GM18505 (cell line): ENCODE data around the gene OTUB2.

Source experiments
- ATAC-seq: cut with Tn5 transposase; IDR thresholded peaks from one replicate; pipeline ENCODE4 v1.9.1; 2021; ENCODE audit not compliant: unreplicated experiment
- POLR2A ChIP-seq: IDR thresholded peaks from 4 replicates; pipeline ENCODE4 v1.6.1; 2011; ENCODE audit warnings: borderline replicate concordance; ENCODE audit not compliant: insufficient read depth, insufficient read length; ENCODE audit errors: extremely low read depth

Gene OTUB2

GRCh38 chr14:94021416-94022157 is 4.6 kb upstream of the OTUB2 start:
- no peak for ATAC-seq
- TF ChIP-seq POLR2A, result no peak

GRCh38 chr14:94022532-94023411 is 3.4 kb upstream of the OTUB2 start:
- TF ChIP-seq POLR2A, result no peak
- ATAC-seq, result no peak

- no peak for TF ChIP-seq POLR2A
- no peak for ATAC-seq
These were observed 1.6 kb upstream of the OTUB2 start for GRCh38 chr14:94024549-94024948.

- no peak for TF ChIP-seq POLR2A
- no peak for ATAC-seq
These were observed 420 bp upstream of the OTUB2 start for GRCh38 chr14:94025720-94026119.

- no peak for TF ChIP-seq POLR2A
- no peak for ATAC-seq
These were observed 839 bp downstream of the OTUB2 start for GRCh38 chr14:94026889-94027469.

GRCh38 chr14:94027566-94028449 is 1.7 kb downstream of the OTUB2 start:
- no peak for TF ChIP-seq POLR2A
- ATAC-seq, result no peak

- no peak for ATAC-seq
- TF ChIP-seq POLR2A, result no peak
These were observed 2.3 kb downstream of the OTUB2 start for GRCh38 chr14:94028450-94028826.

GRCh38 chr14:94029265-94029664 is 3.1 kb downstream of the OTUB2 start:
- no peak for ATAC-seq
- TF ChIP-seq POLR2A, result no peak

GRCh38 chr14:94029671-94030203 is 3.6 kb downstream of the OTUB2 start:
- no peak for ATAC-seq
- TF ChIP-seq POLR2A, result no peak

GRCh38 chr14:94030571-94030970 is 4.4 kb downstream of the OTUB2 start:
- ATAC-seq, result no peak
- no peak for TF ChIP-seq POLR2A

GRCh38 chr14:94031161-94031882 is 5.2 kb downstream of the OTUB2 start:
- ATAC-seq, result no peak

GRCh38 chr14:94031883-94032279 is 5.7 kb downstream of the OTUB2 start:
- no peak for ATAC-seq
- TF ChIP-seq POLR2A, result no peak

More at GRCh38 chr14:94031161-94031882, 5.2 kb downstream of the OTUB2 start:
- no peak for TF ChIP-seq POLR2A
